ENCODE measurements around the gene PALM3. TPM values are rescaled to one million over a fixed set of nuclear protein-coding genes. Genes with fewer than 3 reads are reported as not detected.

PALM3 gene
- total RNA-seq, 1 experiment from 2014 or later = 2.3 TPM

DNA sequence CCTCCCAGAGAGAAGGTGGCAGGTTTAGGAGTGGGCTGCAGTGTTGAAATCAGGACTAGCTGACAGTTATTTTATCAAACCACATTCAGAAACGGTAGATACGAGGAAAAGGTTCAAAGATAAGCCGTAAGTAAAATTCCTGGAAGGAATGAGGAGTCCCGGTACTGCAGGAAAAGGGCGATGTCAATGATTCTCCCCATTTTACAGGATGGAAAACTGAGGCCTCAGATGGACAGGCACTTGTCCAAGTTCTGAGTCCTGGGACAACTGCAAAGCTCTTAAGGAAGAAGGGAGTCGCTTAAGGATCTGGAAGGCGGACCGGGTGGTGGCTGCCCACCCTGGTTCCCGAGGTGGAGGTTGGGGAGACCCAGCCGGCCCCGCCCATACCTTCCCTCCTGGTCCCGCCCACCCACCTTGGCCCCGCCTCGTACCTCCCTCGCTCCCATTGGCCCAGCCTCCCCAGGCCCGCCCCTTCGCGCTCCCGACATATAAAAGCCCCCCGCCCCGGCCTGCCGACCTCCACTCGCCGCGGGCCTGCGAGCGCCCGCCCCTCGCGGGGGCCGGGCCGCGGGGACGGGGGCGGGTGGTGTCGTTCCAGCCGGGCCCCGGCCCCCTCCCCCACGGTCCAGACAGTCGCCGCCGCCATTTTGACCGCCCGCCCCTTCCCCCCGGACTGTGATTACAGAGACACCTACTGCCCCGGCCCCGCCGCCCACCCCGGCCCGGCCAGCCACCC lies 56.4 kb downstream of the PALM3 start:
- H2AFZ ChIP-seq (ENCODE audit: low read length) = peak overlapping the region; percentile 97
- intact Hi-C loops (cut with micrococcal nuclease) = loop anchor here (2.0 kb wide), 1 partner anchor 75 kb away; no protein-coding TSS in a partner anchor
- peak; percentile 91 for DNase-seq

DNA sequence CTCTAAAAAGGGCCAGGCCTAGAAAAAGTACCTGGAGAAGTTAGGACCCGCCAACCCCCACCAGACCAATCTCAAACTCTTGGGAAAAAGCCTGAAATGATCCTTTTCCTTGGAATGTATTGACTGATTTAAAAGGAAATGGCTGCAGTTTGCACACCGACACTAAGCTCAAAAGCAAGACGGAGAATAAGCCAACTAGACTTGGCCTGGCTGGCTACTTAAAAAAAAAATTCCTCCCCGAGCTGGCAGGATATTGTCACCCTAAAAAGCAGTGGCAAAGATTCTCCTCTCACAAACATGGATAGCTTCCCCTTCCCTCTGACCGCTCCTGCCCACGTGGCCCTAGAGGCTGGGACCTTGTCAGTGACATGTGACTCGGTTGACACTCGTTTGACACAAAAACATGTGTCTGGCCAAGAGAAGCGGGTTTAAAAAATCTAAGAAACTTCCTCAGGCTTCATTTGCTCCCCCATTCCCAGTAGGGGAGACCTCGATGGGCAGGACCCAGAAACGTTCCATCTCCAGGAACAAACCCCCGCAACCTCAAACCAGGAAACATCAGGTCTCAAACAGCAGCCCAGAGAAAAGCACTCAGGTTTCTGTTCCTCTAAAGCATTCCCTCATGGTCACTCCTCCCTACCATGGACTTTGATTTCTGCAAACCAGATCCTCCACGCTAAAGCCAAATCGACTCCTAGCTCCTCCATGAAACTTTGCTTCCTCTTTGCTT lies 57.1 kb downstream of the PALM3 start:
- Histone ChIP-seq H3F3A (ENCODE audit: low read length, unreplicated experiment) (peaks cover 7% of the 10 kb centered on the region), H3K36me3 (ENCODE audit: low read depth, low read length) (peaks cover 4% of the 10 kb centered on the region), H3K9me3 (ENCODE audit: low read length) (no peaks in the 10 kb centered on the region), H3K4me3 (ENCODE audit: low read length) (peak overlapping the region; percentile 84), H4K20me1 (ENCODE audit: low read length) (no peaks in the 10 kb centered on the region), H3K9me2 (replicated peaks; ENCODE audit: low read length) (no peaks in the 10 kb centered on the region), H2AFZ (ENCODE audit: low read length) (peak overlapping the region; percentile 51), H3K27me3 (ENCODE audit: low read length) (no peaks in the 10 kb centered on the region), H3K27ac (ENCODE audit: low read length) (peak overlapping the region; percentile 5; the same call in 1 of the 2 replicates), H3K9ac (ENCODE audit: low read length) (peak overlapping the region; percentile 98; the same call in 1 of the 2 replicates), H3K4me2 (ENCODE audit: low read length) (peak overlapping the region; percentile 85), H3K4me1 (ENCODE audit: insufficient read depth, low read length) (peaks cover 13% of the 10 kb centered on the region), H3K79me2 (ENCODE audit: low read length) (peaks cover 39% of the 10 kb centered on the region)
- TF ChIP-seq EZH2 (IDR thresholded peaks at IDR 0.05; ENCODE audit: low read length, unreplicated experiment) = no peak
- no peak for TF ChIP-seq EZH2phosphoT487 (IDR thresholded peaks at IDR 0.05; ENCODE audit: borderline replicate concordance, low read length)
- TF ChIP-seq, protein P1, sequence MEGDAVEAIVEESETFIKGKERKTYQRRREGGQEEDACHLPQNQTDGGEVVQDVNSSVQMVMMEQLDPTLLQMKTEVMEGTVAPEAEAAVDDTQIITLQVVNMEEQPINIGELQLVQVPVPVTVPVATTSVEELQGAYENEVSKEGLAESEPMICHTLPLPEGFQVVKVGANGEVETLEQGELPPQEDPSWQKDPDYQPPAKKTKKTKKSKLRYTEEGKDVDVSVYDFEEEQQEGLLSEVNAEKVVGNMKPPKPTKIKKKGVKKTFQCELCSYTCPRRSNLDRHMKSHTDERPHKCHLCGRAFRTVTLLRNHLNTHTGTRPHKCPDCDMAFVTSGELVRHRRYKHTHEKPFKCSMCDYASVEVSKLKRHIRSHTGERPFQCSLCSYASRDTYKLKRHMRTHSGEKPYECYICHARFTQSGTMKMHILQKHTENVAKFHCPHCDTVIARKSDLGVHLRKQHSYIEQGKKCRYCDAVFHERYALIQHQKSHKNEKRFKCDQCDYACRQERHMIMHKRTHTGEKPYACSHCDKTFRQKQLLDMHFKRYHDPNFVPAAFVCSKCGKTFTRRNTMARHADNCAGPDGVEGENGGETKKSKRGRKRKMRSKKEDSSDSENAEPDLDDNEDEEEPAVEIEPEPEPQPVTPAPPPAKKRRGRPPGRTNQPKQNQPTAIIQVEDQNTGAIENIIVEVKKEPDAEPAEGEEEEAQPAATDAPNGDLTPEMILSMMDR (conservative IDR thresholded peaks at IDR 0.05; ENCODE audit: low read depth, low read length) = no peak
- ATAC-seq (no peak), DNase-seq (no peak)
- intact Hi-C loops (cut with micrococcal nuclease) = no loop called here
- BruUV-seq (replicated peaks) = no TSS peak
- POLR2A ChIA-PET (ENCODE audit: unreplicated experiment) = interaction anchor here (0.6 kb wide), 1 partner anchor 220 kb away, joined by 13 read pairs; no protein-coding TSS in a partner anchor
- CTCF ChIA-PET = interaction anchor here (0.6 kb wide), 1 partner anchor 27 kb away, joined by 4 read pairs; the partner anchor contains the start of gene IL27RA

More for the DNA sequence above, 56.4 kb downstream of the PALM3 start:
- Histone ChIP-seq H3K9me3 (ENCODE audit: low read length) (no peaks in the 10 kb centered on the region), H3K9me2 (replicated peaks; ENCODE audit: low read length) (no peaks in the 10 kb centered on the region), H4K20me1 (ENCODE audit: low read length) (no peaks in the 10 kb centered on the region), H3K27me3 (ENCODE audit: low read length) (no peaks in the 10 kb centered on the region), H3K4me1 (ENCODE audit: insufficient read depth, low read length) (peaks cover 13% of the 10 kb centered on the region), H3K4me2 (ENCODE audit: low read length) (peak overlapping the region; percentile 85), H3K36me3 (ENCODE audit: low read depth, low read length) (no peaks in the 10 kb centered on the region), H3F3A (ENCODE audit: low read length, unreplicated experiment) (peaks cover 7% of the 10 kb centered on the region), H3K4me3 (ENCODE audit: low read length) (peak overlapping the region; percentile 84), H3K79me2 (ENCODE audit: low read length) (peaks cover 34% of the 10 kb centered on the region), H3K9ac (ENCODE audit: low read length) (peak overlapping the region; percentile 98), H3K27ac (ENCODE audit: low read length) (peak overlapping the region; percentile 91)
- ChIA-PET POLR2A (ENCODE audit: unreplicated experiment) (interaction anchor here (1.1 kb wide), 1 partner anchor 210 kb away, joined by 3 read pairs; the partner anchor contains the start of gene ZSWIM4), CTCF (interaction anchor here (1.0 kb wide), 1 partner anchor 26 kb away, joined by 3 read pairs; the partner anchor contains the start of gene IL27RA)
- TF ChIP-seq EZH2 (IDR thresholded peaks at IDR 0.05; ENCODE audit: low read length, unreplicated experiment) (no peak), EZH2phosphoT487 (IDR thresholded peaks at IDR 0.05; ENCODE audit: borderline replicate concordance, low read length) (no peak)
- TF ChIP-seq, protein P1 (conservative IDR thresholded peaks at IDR 0.05; ENCODE audit: low read depth, low read length) = no peak
- BruUV-seq (replicated peaks) = TSS peak; percentile 64
- peak; percentile 53 for ATAC-seq

Other genes starting within 250 kb of the PALM3 start
- 1.7 TPM in 1 of 2 replicates, not detected in the other for gene NANOS3, start 184.9 kb downstream of the PALM3 start, total RNA-seq (2014; rRNA removed)
- gene BRME1, start 156.0 kb downstream of the PALM3 start, total RNA-seq (2014; rRNA removed) = 5.4 and 6.0 TPM in 2 replicates
- gene CC2D1A, start 155.9 kb downstream of the PALM3 start, total RNA-seq (2014; rRNA removed) = 67.7 and 102 TPM in 2 replicates
- gene PODNL1, start 123.7 kb downstream of the PALM3 start, total RNA-seq (2014; rRNA removed) = 0.92 TPM in 1 of 2 replicates, not detected in the other
- gene DCAF15, start 109.6 kb downstream of the PALM3 start, total RNA-seq (2014; rRNA removed) = 50.8 and 85.2 TPM in 2 replicates
- gene RFX1, start 55.8 kb downstream of the PALM3 start, total RNA-seq (2014; rRNA removed) = 7.5 and 9.2 TPM in 2 replicates
- gene RLN3, start 33.9 kb downstream of the PALM3 start, total RNA-seq (2014; rRNA removed) = not detected in 2 replicates
- 14.2 and 14.7 TPM in 2 replicates for gene IL27RA, start 30.3 kb downstream of the PALM3 start, total RNA-seq (2014; rRNA removed)
- gene MISP3, start 10.7 kb upstream of the PALM3 start, total RNA-seq (2014; rRNA removed) = 6.1 and 7.8 TPM in 2 replicates
- gene C19orf67, start 23.7 kb upstream of the PALM3 start, total RNA-seq (2014; rRNA removed) = not detected in 2 replicates
- gene SAMD1, start 28.7 kb upstream of the PALM3 start, total RNA-seq (2014; rRNA removed) = 62.2 and 90.5 TPM in 2 replicates
- gene PRKACA, start 55.7 kb upstream of the PALM3 start, total RNA-seq (2014; rRNA removed) = 50.2 and 72.9 TPM in 2 replicates
- gene ASF1B, start 74.5 kb upstream of the PALM3 start, total RNA-seq (2014; rRNA removed) = 71.2 and 84.7 TPM in 2 replicates
- gene ADGRL1, start 144.1 kb upstream of the PALM3 start, total RNA-seq (2014; rRNA removed) = 37.2 and 39.3 TPM in 2 replicates

Measured in PC-3 (cell line).